ENCODE measurements around the gene RCSD1.

RCSD1 gene

GRCh38 chr1:167747988-167748387, 118.0 kb downstream of the RCSD1 start:
- no peak for DNase-seq

DNA sequence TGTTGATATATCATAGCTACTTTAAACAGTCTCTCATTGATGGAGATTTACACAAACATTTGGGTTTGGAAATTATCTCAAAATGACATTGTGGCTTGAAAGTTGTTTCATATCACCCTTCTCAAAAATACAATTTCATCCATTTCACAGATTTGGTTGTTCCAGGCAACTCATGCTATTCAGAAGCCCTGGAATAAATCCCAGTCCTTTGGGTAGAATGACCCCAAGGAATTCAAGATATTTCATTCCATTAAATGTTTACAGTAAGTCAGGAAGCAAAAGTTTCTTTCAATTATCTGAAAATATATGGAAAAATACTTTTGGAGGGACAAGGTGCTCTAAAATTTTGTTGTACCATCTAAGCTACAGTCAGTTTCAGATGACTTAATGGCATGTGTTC, 118.9 kb downstream of the RCSD1 start:
- DNase-seq: no peak

- DNase-seq: no peak
These were observed 119.7 kb downstream of the RCSD1 start for GRCh38 chr1:167749741-167750140.

GRCh38 chr1:167750641-167751040, 120.6 kb downstream of the RCSD1 start:
- DNase-seq: no peak

DNA sequence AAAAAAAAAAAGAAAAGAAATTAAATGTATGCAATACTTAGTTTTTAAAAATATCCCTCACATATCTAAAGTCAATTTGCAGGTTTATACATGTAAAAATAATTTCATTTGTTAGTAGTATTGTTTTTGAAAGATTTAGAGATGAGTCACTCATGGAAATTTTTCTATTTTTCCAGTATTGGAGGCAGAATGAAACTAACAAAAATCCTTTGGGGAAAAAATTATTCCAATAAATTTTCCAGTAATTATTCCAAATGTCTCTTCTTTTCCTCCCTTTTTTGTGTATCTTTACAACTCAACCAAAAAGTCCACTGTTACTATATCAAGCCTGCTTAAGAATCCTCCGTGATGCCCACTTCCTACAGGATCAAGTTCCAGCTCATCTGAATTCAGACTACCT, 121.6 kb downstream of the RCSD1 start:
- no peak for DNase-seq

- no peak for DNase-seq
These were observed 122.4 kb downstream of the RCSD1 start for GRCh38 chr1:167752219-167752985.

GRCh38 chr1:167755654-167756053, 125.6 kb downstream of the RCSD1 start:
- DNase-seq: no peak
